ENCODE measurements around the gene KBTBD8.
A peak's percentile ranks its signal among the peaks of the same experiment; 100 is the strongest.

Gene KBTBD8

DNA sequence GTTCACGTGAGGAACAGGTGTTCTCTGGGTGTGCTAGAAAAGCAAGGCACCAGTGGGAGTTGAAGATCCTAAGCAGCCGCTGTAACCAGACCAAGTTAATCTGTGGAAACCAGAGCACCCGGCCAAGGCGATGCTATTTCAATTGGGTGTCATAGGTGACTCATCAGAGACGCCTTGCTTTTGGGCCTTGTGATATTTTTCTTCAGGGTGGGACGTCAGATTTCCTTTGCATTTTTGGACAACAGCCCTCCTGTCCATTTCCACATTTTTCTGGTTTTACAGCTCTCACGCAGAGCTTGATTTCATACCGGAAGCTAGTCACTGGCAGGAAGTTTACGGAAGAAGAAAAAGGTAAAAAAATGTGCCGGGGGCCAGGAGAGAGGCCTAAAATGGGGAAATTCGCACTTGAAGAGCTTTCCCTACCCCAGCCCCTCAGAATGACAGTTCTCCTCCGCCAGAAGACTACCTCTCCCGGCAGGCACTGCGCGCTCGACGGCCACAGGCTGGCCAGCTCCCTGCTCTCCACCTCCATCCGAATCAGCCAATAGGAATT lies 471 bp upstream of the KBTBD8 start:
- DNase-seq = no peak

DNA sequence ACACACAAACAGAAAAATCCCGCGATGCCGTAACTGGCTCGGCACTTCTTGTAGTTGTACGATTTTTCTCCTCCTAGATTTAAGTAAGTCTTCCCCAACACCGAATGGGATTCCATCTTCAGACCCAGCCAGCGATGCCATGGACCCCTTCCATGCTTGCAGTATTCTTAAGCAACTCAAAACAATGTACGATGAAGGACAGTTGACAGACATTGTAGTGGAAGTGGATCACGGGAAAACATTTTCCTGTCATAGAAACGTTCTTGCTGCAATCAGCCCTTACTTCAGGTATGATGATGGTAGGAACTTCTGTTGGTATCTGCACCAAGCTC lies 763 bp downstream of the KBTBD8 start:
- DNase-seq = no peak

DNA sequence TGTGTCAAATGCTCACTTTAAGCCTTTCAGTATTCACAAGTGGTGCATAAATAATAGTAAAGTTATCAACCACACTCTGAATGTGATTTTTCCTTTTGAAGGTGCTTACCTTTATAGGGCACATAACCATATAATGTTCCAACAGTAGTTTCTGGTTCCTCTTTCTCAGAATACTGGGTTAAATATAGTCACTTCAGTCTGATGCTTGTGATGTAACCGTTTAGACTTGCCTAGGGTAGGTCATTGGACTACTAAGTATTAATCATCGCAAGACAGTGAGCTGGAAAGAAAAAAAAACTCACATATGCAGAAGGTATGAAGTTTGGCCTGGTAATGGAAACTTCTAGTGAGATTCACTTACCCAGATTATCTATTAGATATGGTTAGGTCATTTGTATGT lies 1.9 kb downstream of the KBTBD8 start:
- peak; percentile 57 for DNase-seq

DNA sequence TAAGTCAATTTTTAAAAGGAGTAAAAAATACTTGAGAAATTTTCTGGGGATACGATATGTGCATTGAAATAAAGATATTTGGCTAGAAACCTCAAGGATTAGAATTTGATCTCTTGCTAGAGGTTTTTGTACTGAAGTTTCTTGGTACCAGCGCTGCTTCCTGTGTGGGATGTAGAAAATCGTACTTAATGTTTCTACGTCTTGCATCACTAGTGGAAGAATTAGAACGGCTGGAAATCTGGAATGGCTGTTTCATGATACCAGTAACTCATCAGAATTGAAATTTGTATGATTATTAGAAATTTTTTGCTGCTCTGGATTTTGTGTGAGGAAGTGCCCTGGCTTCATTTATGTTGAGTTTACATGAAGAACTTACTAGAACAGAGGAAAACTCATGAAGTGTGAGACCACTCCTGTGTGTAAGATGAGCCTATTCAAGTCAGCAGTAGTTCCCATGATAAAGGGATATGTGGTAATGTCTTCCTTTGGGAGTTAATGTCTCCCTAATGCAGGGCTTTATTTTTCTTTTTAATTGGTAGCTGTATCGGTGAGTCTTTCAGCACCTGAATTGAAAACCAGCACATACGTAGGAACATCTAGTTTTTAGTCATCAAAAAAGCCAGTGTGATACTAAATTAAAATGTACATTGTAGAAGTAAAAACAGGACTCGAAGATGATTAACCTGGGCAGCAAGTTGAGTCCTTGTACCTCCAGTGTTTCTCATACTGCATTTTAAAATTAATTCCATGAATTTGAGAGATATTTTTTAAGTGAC lies 3.2 kb downstream of the KBTBD8 start:
- DNase-seq = peak; percentile 16

DNA sequence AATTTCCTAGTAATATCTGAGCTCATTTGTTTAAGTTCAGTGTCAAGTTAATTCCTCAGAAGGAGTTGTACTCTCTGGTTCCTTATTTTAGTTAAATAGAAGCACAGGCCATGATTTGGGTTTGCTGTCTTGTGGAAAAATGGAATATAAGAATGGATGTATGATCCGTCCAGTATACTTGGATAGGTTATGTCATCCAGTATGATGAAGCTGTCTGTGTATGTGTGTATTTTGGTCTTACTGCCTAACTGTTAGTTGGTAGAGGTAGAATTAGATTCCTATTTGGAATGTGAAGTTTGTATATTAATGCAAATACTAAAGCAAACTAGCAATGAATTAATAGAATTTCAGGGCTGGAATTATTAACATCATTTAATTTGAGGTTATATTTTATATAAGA lies 7.9 kb downstream of the KBTBD8 start:
- no peak for DNase-seq

DNA sequence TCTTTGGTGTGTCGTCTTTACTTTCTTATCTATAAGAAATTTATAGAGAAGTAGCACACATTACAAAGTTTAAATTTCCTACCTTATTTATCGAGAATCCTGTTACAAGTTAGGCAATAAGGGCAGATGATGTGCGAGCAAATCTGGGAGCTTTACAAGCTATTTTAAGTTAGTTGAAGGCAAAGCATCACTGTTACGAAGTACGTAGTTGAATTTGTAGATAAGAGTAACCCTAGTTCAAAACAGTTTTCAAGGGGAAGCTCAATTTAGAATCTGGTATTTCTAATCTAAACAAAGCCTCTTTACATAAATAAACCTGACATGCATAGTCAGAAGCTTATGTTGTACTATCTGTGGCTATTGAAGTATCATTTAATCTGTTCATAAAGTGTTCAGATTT lies 8.4 kb downstream of the KBTBD8 start:
- peak; percentile 3 for DNase-seq

DNA sequence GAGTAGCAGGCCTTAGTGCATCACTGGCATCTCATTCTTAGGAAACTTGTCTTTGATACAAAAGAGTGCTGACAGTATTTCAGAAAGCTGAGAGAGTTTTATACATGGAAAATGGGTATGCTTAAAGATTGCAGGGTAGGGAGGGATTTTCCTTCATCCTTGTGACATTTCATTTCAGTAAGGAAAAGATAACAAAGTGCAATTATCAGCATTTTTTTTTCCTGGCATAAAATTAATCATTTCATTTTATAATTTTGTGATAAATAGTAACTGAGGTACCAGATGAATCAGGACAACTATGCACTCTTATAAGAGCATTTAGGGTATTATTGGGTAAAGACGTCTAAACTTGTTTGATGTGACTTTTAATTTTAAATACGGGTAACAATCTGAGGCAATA lies 10.3 kb downstream of the KBTBD8 start:
- DNase-seq = no peak

DNA sequence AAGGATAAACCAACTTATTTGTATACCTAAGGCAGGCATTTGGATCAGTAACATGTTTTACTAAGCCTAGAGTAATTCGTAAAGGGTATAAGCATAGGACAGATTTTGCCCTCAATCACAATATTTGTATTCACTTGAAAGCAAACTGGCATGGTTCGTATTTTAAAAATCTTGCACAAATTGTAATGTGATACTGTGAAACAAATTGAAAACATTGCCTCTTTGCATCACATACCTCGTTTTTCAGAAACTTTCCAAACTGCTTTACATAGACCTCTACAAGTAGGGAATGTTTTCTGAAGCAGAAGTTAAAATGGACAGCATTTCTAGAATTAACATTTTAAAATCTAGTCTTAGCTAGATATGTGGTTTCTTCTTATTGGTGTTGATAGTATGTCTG lies 11.6 kb downstream of the KBTBD8 start:
- DNase-seq = no peak

DNA sequence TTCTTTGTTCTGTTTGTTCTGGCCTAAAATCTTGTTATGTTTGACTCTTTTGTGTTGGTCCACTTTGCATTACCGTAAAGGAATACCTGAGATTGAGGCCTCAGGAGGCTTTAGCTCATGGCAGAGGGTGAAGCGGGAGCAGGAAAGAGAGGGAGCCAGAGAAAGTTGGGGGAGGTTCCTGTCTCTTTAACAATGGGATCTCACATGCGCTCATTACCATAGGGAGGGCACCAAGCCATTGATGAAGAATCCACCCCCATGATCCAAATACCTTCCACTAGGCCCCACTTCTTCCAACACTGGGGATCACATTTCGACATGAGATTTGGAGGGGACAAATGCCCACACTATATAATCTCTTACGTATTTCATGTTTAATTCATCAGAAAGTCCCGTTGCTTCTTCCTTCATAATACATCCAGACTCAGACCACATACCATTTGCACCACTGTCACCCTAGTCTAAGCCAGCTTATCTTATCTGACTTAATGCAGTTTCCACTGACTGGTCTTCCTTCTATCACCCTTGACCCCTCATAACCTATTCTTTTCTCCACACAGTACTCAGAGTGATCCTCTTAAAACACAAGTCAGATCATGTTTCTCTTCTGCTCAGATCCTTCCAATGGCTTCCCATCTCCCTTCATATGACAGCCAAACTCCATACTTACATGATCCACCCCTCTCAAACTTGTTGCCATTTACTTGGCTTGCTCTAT lies 13.5 kb downstream of the KBTBD8 start:
- DNase-seq = no peak

DNA sequence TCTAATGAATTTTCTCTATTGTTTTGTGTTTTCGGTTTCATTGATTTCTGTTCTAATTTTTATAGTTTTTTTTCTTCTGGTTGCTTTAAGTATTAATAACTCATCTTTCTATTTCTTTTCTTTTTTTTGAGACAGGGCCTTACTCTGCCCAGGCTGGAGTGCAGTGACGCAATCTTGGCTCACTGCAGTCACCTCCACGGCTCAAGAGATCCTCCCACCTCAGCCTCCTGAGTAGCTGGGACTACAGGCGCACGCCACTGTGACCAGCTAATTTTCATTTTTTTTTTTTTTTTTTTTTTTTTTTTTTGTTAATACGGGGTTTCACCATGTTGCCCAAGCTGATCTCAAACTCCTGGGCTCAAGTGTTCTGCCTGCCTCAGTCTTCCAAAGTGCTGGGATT lies 14.5 kb downstream of the KBTBD8 start:
- no peak for DNase-seq

DNA sequence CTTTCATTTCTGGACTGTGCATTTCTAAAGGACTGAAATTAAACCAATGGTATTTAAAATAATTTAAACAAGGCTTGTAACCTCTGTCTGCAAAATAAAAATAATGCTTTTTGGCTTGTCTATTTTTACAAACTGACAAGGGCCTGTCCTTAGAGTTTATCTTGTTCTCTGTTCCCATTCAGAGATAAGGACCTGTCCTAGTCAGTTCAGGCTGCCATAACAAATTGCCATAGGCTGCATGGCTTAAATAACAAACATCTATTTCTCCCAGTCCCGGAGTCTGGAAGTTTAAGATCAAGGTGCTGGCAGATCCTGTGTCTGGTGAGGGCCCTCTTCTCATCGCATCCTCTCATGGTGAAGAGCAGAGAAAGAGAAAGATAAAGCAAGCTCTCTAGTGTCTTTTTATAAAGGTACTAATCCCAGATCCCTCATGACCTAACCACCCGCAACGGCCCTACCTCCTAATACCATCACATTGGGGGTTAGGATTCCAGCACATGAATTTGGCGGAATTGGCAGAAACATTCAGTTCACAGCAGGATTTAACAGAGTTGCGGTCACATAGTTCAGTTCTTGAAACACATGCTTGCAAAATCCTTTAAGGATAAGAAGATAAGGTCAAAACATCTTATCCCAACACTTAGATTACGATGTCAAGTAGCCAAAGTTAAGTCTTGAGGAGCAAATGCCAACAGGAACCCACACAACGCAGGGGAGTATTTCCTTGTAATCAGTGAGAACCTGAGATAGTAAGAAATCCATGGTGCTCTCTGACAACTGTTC lies 17.8 kb downstream of the KBTBD8 start:
- no peak for DNase-seq

DNA sequence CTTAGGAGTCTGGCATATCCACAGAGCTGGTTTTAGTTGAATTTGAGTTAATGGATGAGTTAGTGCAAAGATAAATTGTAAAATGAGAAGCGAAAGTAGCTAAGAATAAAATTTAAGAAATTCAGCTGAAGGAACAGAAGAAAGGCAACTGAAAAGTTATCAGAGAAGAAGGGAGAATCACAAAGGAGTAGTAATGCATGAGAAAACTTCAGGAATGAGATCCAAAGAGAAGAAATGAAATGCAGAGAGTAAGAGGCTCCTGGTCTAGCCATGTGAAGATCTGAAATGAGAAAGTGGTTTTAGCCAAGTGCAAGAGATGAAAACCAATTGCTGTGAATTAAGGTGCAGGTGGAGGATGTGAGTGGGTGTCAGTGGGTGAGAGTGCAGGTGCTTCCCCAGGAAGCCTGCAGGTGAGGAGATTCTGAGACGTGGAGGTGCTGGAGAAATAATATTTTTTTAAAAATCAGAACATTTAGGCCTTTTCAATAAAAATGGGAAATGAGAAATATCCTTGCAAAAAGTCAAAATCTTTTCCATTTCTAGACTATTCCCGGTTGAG lies 18.5 kb downstream of the KBTBD8 start:
- DNase-seq = no peak

DNA sequence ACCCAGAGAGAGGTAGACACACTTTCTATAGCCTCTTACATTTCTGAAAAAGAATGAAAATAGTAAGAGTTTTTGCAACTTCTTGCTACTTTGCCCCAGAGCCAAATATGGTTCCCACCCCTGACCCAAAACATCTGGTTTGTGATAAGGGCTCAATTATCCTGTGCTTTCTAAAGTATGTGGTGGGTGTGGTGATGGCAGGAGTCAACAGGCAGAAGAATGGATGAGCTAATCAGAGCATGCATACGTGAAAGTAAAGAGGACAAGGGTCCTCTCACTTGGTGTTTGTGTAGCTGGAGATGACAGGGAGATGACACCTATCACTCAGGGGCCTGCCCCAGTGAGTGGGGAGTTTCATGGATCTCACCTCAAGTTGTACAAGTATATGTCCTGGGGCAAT lies 19.1 kb downstream of the KBTBD8 start:
- no peak for DNase-seq

DNA sequence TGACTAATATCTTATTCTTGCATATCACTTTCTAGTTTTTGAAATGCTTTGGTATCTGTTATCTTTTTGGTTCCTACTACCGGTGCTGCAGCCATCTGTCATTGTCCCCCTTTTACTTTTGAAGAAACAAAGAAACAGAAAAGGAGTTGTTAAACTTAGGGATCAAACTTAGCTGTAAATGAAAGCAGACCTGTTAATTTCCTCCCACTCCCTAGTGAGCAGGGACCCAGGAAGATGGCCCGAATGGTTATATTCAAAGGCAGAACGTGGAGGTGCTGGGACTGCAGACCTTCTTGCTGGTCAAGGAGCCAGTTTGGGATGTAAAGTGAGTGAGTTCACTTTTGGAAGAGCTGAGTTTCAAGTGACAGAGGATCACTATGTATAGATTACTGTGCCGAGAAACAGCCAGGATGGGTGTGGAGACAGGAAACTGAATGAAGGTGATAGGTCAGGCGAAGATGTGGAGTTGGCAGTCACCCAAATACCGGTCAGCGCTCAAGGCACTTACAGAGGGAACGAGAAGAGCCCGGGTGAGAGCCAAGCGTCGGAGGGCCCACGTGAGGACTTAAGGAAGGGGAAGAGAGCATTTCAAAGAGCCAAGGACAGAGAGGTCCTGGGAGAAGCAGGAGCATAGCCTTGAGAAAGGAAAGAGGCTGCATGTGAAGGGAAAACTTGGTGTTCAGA lies 20.1 kb downstream of the KBTBD8 start:
- DNase-seq = peak; percentile 18

DNA sequence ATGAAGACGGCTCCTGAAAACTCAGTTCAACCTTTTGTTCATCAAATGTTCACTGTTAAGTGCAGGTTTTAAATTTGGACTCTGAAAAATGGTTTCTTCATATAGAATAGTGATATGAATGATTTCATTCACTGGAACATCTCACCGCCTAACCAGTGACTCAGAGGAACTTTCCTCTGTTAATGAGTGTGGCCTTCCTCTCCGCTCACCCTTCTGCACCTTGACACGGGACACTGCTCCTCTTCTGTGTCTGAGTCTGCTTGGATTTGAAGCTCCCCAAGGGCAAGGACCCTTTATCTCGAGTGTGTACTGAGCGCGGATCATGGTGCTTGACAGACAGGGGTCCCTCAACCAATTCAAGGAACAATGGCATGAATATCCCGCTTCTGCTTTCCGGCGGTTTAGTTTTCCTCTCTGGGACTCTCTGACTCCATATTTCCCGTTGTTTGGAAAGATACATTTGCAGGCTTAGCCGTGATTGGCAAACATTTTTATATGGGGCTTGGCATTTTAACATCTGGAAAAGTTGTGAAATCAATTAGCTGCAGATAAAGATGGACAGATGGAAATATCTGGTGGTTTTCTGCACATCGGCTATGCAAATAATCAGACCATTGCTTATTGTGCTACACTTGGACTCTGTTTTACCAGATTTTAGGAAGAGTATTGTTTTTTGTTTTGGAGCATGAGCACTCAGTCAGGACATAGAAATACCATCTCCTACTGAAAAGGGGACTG lies 20.9 kb downstream of the KBTBD8 start:
- no peak for DNase-seq

DNA sequence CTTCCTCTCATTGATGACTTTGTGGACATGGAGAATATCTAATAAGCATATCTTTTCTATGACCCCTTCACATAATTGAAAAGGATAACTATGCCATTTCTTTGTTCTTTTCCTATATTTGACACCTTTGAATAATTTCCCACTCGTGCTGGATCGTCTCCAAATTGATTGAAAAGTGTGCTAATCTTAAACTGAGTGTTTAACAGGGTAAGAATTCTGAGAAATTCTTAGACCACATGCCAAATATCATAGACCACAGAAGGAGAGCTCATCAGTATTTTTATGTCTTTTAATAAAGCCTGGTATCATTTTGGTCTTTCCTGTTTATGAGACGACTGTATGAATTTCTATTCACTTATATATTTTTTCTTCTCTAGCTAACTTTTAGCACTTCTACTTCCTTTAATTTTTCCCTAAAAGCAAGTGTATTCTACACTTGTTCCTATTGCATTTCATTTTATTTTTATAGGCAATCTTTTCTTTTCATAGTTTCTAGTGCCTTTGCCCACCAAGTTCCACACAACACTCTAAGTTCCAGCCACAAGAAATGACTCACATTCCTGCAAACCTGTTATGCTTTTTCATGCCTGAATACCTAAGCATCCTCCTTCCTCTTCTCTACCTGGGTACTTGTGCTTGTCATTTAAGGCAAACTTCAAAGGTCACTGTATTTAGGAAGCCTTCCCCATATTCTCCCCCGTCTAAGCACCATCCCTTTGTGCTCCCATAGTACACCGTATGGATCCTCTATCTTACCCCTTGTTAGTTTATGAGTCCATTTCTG lies 30.1 kb downstream of the KBTBD8 start:
- DNase-seq = no peak

DNA sequence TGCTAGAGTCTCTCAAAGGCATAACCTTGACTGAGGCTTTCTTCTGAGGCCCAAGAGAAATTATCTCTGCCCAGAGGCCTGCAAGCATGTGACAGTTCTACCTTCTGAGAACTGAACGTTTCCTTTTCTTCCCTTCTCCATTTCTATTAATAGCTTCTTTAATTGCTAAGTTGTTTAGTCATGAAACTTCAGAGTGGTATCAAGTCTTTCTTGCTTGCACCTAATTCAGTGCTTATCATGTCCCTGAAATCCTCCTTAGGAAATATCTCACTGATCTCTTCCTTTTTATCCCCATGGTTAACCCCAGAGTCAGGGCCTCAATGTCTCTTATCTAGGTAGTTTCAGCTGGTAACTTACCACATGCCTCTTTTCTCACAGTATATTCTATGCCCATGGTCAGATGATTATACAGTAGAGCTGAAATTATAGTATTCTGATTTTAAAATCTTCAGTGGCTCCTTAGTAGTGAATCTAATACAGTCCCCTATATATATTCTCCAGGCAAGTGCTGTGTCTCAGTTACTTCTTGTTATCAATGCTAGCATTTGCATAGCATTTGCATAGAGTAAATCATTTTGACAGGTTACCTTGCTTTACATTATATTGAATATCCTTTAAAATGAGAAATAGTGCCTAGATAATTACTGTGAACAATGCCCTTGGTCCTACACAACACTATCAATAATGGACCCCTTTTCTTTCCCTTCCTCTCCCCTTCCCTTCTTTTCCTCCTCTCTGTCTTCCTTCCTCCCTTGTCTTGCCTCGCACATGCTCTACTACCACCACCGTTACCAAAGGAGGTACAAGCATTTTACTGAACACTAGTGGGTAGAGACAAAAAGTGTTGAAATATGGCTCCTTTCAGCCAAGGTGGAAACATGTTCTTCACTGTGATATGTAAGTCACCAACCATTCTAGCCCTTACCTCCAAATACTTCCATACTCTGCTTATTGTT lies 33.0 kb downstream of the KBTBD8 start:
- DNase-seq = no peak

DNA sequence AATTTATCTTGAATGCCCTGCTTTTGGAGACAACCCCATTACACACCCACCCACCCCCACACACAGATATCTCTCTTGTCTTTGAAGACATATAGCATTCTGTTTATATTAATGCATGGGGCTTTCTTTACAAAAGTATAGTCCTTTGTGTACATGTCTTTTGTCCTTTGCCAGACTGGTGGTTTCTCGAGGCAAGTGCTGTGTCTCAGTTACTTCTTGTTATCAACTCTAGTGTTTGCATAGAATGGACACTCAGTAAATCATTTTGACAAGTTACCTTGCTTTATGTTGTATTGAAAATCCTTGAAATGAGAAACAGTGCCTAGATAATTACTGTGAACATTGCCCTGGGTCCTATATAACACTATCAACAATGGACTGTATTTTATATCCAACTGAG lies 33.9 kb downstream of the KBTBD8 start:
- no peak for DNase-seq

DNA sequence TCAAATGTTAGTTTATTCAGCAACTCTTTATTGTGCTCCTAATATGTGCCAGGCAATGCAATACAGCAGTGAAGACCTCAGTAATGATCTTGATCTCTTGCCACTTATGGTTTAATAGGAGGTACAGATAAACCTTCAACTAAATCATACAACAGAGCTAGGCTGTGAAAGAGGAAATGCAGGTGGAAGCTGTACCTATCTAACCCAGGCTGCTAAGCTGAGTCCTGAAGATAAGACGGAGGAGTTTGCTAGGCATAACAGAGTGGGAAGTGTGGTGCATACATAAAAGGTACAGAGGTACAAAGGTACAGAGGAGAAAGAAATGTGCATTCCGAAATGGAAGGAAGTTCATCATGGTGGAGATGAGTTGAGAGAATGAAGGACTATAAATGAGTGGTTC lies 35.0 kb downstream of the KBTBD8 start:
- no peak for DNase-seq

DNA sequence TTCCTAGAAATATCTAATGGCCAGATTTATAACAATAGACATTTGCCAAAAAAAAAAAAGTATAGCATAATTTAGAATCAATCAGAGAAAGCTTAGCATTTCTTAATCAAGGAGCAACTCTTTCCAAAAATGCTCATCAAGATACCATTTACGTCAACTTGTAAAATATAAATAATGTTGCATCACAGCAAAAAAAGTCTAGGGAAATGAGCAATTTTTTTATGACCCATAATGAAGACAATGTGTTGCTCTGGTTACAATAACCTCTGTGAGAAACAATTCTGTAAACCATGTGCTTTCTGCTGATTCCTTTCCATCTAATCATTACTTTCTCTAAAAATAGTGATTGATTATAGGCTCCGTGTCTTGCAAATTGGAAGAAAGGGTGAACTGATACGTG lies 36.3 kb downstream of the KBTBD8 start:
- no peak for DNase-seq

All from fibroblast of upper back skin (primary cell).